Neural cell (in vitro differentiated cells): ENCODE measurements around the gene EBLN2.

Experiments used
- RAD21 ChIP-seq: fragments of 450-650 bp; conservative IDR thresholded peaks from 2 replicates; pipeline ENCODE4 v1.6.1; 2014; ENCODE audit warnings: antibody characterized with exemption, mild to moderate bottlenecking, moderate library complexity
- TF ChIP-seq, protein P1 (sequence below): fragments of 450-650 bp; IDR thresholded peaks from 2 replicates; pipeline ENCODE4 v1.5.1; 2014; ENCODE audit warnings: antibody characterized with exemption, mild to moderate bottlenecking, moderate library complexity; ENCODE audit not compliant: poor library complexity, severe bottlenecking

DNA sequence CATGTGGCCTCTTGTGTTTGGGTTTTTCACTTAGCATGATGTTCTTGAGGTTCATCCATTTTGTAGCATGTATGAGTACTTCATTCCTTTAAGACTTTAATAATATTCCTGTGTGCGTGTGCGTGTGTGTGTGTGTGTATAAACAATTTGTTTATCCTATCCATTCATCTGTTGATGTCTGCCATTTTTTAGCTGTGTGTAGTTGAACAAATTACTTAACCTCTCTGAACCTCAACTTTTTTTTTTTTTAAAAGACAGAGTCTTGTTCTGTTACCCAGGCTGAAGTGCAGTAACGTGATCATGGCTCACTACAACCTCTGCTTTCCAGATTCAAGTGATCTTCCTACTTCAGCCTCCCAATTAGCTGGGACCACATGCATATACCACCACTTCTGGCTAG, 47.3 kb downstream of the EBLN2 start:
- no peak for TF ChIP-seq RAD21
- TF ChIP-seq, protein P1, sequence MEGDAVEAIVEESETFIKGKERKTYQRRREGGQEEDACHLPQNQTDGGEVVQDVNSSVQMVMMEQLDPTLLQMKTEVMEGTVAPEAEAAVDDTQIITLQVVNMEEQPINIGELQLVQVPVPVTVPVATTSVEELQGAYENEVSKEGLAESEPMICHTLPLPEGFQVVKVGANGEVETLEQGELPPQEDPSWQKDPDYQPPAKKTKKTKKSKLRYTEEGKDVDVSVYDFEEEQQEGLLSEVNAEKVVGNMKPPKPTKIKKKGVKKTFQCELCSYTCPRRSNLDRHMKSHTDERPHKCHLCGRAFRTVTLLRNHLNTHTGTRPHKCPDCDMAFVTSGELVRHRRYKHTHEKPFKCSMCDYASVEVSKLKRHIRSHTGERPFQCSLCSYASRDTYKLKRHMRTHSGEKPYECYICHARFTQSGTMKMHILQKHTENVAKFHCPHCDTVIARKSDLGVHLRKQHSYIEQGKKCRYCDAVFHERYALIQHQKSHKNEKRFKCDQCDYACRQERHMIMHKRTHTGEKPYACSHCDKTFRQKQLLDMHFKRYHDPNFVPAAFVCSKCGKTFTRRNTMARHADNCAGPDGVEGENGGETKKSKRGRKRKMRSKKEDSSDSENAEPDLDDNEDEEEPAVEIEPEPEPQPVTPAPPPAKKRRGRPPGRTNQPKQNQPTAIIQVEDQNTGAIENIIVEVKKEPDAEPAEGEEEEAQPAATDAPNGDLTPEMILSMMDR = no peak
